Natural killer cell (primary cell): ENCODE data around the gene SETD1B. TPM values are rescaled to one million over a fixed set of nuclear protein-coding genes. Genes with fewer than 3 reads are reported as not detected.

Experiments
- ATAC-seq, 3 donors: fragments of 150-1000 bp in 2 of 3; fragments of 200-7000 bp in 1 of 3; cut with Tn5 transposase; 1 replicate in 1 of 3; 2 replicates in 2 of 3; pipeline ENCODE4 v1.10.0; 2021; ENCODE audit warnings: mild to moderate bottlenecking in 2 of 3, moderate library complexity in 2 of 3
- DNase-seq, 2 donors: peaks; one replicate each; pipeline versions ENCODE4 v3.0.0 to v3.0.0-alpha.2; 2013 to 2021; ENCODE audit warnings: mixed read lengths in 1 of 2
- H3K27ac ChIP-seq: one replicate; pipeline ENCODE4 v1.5.1; 2013; ENCODE audit warnings: mild to moderate bottlenecking, low read length
- H3K27me3 ChIP-seq: one replicate; pipeline ENCODE4 v1.6.1; 2013; ENCODE audit warnings: low read length; ENCODE audit not compliant: control insufficient read depth, insufficient read depth
- H3K36me3 ChIP-seq: one replicate; pipeline ENCODE4 v1.6.1; 2013; ENCODE audit warnings: low read length; ENCODE audit not compliant: control insufficient read depth, insufficient read depth
- H3K4me1 ChIP-seq: one replicate; pipeline ENCODE4 v1.6.1; 2013; ENCODE audit warnings: low read length; ENCODE audit not compliant: control insufficient read depth, insufficient read depth
- H3K4me3 ChIP-seq: one replicate; pipeline ENCODE4 v1.5.1; 2013; ENCODE audit warnings: low read length
- H3K9me3 ChIP-seq: one replicate; pipeline ENCODE4 v1.6.1; 2013; ENCODE audit warnings: low read length; ENCODE audit not compliant: control insufficient read depth, insufficient read depth
- H3K27ac Mint-ChIP-seq, 2 donors: one replicate each; pipeline ENCODE4 v1.8.0; 2022; ENCODE audit warnings: mild to moderate bottlenecking in 2 of 2, mixed read lengths in 2 of 2, moderate library complexity in 1 of 2
- H3K27me3 Mint-ChIP-seq, 2 donors: one replicate each; pipeline ENCODE4 v1.8.0; 2022; ENCODE audit warnings: low read depth in 2 of 2, mixed read lengths in 2 of 2
- H3K36me3 Mint-ChIP-seq: one replicate; pipeline ENCODE4 v1.8.0; 2022; ENCODE audit warnings: mixed read lengths
- H3K4me1 Mint-ChIP-seq, 2 donors: one replicate each; pipeline ENCODE4 v1.8.0; 2022; ENCODE audit warnings: mixed read lengths in 2 of 2
- H3K4me3 Mint-ChIP-seq: one replicate; pipeline ENCODE4 v1.8.0; 2022; ENCODE audit warnings: mild to moderate bottlenecking, moderate library complexity, mixed read lengths
- H3K9me3 Mint-ChIP-seq, 2 donors: one replicate each; pipeline ENCODE4 v1.8.0; 2022; ENCODE audit warnings: mixed read lengths in 2 of 2
- WGBS: methylation state at CpG from one replicate; pipeline ENCODE4 v1.1.7; 2013; ENCODE audit warnings: missing lambda C conversion rate; ENCODE audit not compliant: insufficient coverage; 5-methylcytosine and 5-hydroxymethylcytosine counted together
- intact Hi-C: fragments of 100-400 bp; cut with micrococcal nuclease; formaldehyde crosslinking; loops from one replicate; pipeline ENCODE4 v1.14.2; 2022
- total RNA-seq, 4 donors: library from RNA; stranded (reverse); fragments of 120-200 nt in 1 of 4; gene quantifications; one replicate each; pipeline versions ENCODE4 v1.2.3 to v1.2.4, GENCODE V29; 2013 to 2022
- TF ChIP-seq, protein P1 (sequence below): fragments of 200-600 bp; IDR thresholded peaks from one replicate; pipeline ENCODE4 v1.8.0; 2022; ENCODE audit warnings: antibody characterized with exemption

The SETD1B gene
- total RNA-seq, 3 donors from 2014 or later (not counting 1 experiment from before 2014, with no cell fraction given): 55.1 to 57.5 (median 56.2) TPM

DNA sequence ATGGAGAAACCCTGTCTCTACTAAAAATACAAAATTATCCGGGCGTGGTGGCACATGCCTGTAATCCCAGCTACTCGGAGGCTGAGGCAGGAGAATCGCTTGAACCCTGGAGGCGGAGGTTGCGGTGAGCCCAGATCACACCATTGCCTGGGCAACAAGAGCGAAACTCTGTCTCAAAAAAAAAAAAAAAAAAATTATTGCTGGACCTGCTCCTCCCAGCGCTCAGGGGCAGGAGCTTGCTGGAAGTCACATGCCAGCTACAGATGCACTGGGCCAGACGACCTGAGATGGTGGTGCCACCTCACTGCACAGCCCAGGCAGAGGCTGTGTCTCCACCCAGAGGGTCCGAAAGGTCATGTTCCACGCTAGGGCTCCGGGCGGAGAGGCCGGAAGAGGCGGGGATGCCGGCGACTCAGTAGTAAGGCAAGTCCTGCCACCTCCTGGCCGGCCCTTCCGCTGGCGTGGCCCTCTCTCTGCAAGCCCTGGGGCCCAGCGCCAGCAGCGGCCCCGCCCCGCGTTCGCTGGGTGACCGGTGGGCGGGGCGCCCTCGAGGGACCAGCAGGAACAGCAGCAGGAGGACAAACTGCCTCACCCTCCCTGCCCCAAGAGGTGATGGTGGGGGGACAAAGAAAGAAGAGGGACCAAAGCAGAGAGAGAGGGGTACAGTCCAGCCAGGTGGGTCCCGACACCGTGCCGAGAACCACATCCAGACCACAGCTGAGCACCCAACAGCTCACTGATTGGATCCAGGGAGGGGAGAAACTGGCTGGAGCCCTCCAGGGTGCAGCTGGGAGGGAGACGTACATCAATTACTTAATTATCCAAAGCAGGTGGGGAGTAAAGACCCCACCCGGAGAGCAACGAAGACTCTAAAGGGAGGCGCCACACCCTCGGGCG is 6.7 kb upstream of the SETD1B start:
- Histone ChIP-seq H3K4me1 (peaks cover 57% of the 10 kb centered on the region), H3K27ac (no peak overlapping the region), H3K36me3 (peaks cover 22% of the 10 kb centered on the region), H3K4me3 (no peak overlapping the region), H3K9me3 (no peaks in the 10 kb centered on the region), H3K27me3 (no peaks in the 10 kb centered on the region)
- Mint-ChIP-seq H3K27ac (peak overlapping the region; percentile 59 to 87), H3K9me3 (no peaks in the 10 kb centered on the region), H3K27me3 (no peaks in the 10 kb centered on the region), H3K4me3 (peak overlapping the region; percentile 17), H3K36me3 (no peaks in the 10 kb centered on the region), H3K4me1 (peaks cover 51 to 57% of the 10 kb centered on the region in 2 donors)
- DNase-seq (no peak), ATAC-seq (no peak)
- WGBS: 89% methylated on average over 37 of the region's 39 CpGs
- intact Hi-C loops: no loop called here
- TF ChIP-seq, protein P1, sequence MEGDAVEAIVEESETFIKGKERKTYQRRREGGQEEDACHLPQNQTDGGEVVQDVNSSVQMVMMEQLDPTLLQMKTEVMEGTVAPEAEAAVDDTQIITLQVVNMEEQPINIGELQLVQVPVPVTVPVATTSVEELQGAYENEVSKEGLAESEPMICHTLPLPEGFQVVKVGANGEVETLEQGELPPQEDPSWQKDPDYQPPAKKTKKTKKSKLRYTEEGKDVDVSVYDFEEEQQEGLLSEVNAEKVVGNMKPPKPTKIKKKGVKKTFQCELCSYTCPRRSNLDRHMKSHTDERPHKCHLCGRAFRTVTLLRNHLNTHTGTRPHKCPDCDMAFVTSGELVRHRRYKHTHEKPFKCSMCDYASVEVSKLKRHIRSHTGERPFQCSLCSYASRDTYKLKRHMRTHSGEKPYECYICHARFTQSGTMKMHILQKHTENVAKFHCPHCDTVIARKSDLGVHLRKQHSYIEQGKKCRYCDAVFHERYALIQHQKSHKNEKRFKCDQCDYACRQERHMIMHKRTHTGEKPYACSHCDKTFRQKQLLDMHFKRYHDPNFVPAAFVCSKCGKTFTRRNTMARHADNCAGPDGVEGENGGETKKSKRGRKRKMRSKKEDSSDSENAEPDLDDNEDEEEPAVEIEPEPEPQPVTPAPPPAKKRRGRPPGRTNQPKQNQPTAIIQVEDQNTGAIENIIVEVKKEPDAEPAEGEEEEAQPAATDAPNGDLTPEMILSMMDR: no peak

DNA sequence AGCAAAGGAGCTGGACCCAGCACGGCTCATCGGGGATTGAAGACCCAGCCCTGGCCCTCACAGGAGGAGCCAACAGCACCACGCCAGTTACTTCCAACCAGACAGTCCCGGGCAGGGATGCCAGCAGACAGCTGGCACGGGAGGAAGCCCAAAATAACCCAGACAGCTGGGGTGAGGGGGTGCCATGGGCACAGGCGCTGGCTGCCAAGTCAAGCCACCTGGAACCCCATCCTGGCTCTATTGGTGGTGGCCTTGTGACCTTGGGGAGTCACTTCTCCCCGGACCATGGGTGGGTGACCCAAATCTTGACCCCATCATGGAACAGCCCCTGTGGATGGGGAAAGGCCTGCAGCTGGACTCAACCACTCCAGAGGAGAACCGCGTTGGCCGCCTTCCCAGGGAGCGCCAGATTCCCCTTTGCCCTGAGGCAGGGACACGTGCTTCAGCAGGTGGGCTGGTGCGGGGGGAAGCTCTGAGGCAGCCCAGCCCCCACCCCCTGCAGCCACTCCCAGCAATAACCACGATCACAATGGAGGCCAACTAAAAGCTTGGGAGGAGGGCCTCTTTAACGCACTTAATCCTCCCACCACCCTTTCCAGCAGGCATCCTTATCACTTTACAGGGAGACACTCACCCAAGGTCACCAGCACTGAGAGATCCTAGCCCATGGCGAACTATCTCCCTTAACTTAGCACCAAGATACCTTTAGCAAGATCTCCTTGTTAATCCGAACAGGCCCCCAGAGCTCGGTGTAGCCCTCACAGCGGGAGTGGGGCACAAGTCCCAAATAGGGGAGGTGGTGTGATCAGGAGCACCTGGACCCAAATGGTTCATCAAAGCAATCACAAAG is 5.6 kb upstream of the SETD1B start:
- H3K4me1 ChIP-seq: peaks cover 51% of the 10 kb centered on the region
- no peaks in the 10 kb centered on the region for H3K9me3 Mint-ChIP-seq
- H3K4me3 ChIP-seq: no peak overlapping the region
- H3K36me3 ChIP-seq: peaks cover 22% of the 10 kb centered on the region
- H3K4me3 Mint-ChIP-seq: peak overlapping the region; percentile 85
- H3K27ac ChIP-seq: no peak overlapping the region
- TF ChIP-seq, protein P1: no peak
- no peaks in the 10 kb centered on the region for H3K27me3 ChIP-seq
- peak overlapping the region; percentile 87 for H3K27ac Mint-ChIP-seq
- WGBS: 74% methylated on average over 19 of the region's 19 CpGs
- DNase-seq: no peak
- H3K36me3 Mint-ChIP-seq: no peaks in the 10 kb centered on the region
- H3K27me3 Mint-ChIP-seq: no peaks in the 10 kb centered on the region
- H3K4me1 Mint-ChIP-seq: peaks cover 55 to 62% of the 10 kb centered on the region in 2 donors
- intact Hi-C loops: no loop called here
- H3K9me3 ChIP-seq: no peaks in the 10 kb centered on the region
- ATAC-seq: no peak

DNA sequence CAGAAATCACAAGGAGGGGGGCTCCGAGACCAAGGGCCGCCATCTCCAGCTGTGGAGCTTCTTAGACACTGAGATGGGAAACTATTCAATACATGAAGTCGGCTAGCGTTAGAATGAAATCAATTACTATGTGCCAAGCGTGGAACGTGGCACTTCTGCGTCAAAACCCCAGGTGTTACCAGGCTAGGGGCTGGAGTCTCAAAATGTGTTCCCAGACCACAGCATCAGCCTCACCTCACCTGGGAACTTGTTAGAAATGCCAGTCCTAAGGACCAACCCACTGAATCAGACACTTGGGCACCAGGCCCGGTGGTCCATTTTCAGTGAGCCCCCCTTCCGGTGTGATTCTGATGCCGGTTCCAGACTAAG is 5.0 kb upstream of the SETD1B start:
- Histone ChIP-seq H3K36me3 (peaks cover 22% of the 10 kb centered on the region), H3K27me3 (no peaks in the 10 kb centered on the region), H3K4me3 (no peak overlapping the region), H3K27ac (peak overlapping the region; percentile 93), H3K9me3 (no peaks in the 10 kb centered on the region), H3K4me1 (peaks cover 49% of the 10 kb centered on the region)
- Mint-ChIP-seq H3K9me3 (no peaks in the 10 kb centered on the region), H3K36me3 (no peaks in the 10 kb centered on the region), H3K27ac (peak overlapping the region; percentile 87), H3K4me1 (peaks cover 57 to 64% of the 10 kb centered on the region in 2 donors), H3K4me3 (peak overlapping the region; percentile 85), H3K27me3 (no peaks in the 10 kb centered on the region)
- DNase-seq (no peak), ATAC-seq (no peak)
- TF ChIP-seq, protein P1: no peak
- intact Hi-C loops: no loop called here
- 89% methylated on average over 10 of the region's 10 CpGs for WGBS
